Panc1 (cell line): ENCODE measurements around the gene SLC6A6. TPM values are rescaled to one million over a fixed set of nuclear protein-coding genes. Genes with fewer than 3 reads are reported as not detected.
"Not testable (repeated sequence)": the region's sequence is repeated elsewhere in the genome, so short reads cannot be mapped to it uniquely, and the experiment has no call there.

Experiments
- ATAC-seq: fragments of 200-7000 bp; cut with Tn5 transposase; 2 replicates; pipeline ENCODE4 v1.9.1; 2020; ENCODE audit warnings: mild to moderate bottlenecking, moderate library complexity
- BruUV-seq: library from RNA; stranded (reverse); fragments of 400-500 nt; replicated peaks from 2 replicates; lab custom pipeline; 2021; lab: Mats Ljungman, UMichigan
- CTCF ChIA-PET: fragments of 300-600 bp; sonication (Branson Sonifier 250); formaldehyde crosslinking; loops from one replicate; lab custom pipeline; 2022; ENCODE audit warnings: antibody characterized with exemption; lab: Charles Lee
- POLR2A ChIA-PET: fragments of 300-600 bp; sonication (Branson Sonifier 250); formaldehyde crosslinking; loops from one replicate; lab custom pipeline; 2022; ENCODE audit warnings: antibody characterized with exemption; lab: Charles Lee
- DNase-seq: peaks from one replicate; pipeline ENCODE4 v3.0.0-alpha.2; 2010; ENCODE audit warnings: low read depth, low spot score
- H3K27ac ChIP-seq: 2 replicates; pipeline ENCODE4 v1.5.1; 2011; ENCODE audit warnings: mild to moderate bottlenecking, low read length, inconsistent platforms
- H3K27me3 ChIP-seq: fragments of 200-500 bp; sonication (Bioruptor generic); 2 replicates; pipeline ENCODE4 v1.6.0; 2014; ENCODE audit warnings: low read length, inconsistent platforms; ENCODE audit not compliant: control insufficient read depth, insufficient read depth
- H3K36me3 ChIP-seq: fragments of 200-500 bp; sonication (Bioruptor generic); 2 replicates; pipeline ENCODE4 v1.5.1; 2014; ENCODE audit warnings: inconsistent platforms, mild to moderate bottlenecking, low read length, moderate library complexity; ENCODE audit not compliant: control insufficient read depth, insufficient read depth
- H3K4me1 ChIP-seq: 2 replicates; pipeline ENCODE4 v1.5.1; 2011; ENCODE audit warnings: inconsistent platforms, mild to moderate bottlenecking, low read length, moderate library complexity; ENCODE audit not compliant: control insufficient read depth, insufficient read depth
- H3K4me3 ChIP-seq, 2 experiments: 2 replicates each; pipeline ENCODE4 v1.5.1; 2011 to 2012; ENCODE audit warnings: low read depth in 2 of 2, low read length in 2 of 2, mild to moderate bottlenecking in 2 of 2, inconsistent platforms in 1 of 2, moderate library complexity in 1 of 2
- H3K9me3 ChIP-seq: fragments of 200-500 bp; sonication (Bioruptor generic); 2 replicates; pipeline ENCODE4 v1.5.1; 2014; ENCODE audit warnings: low read depth, mild to moderate bottlenecking, inconsistent platforms, low read length, moderate library complexity; ENCODE audit not compliant: control insufficient read depth, insufficient read depth
- POLR2AphosphoS5 ChIP-seq: IDR thresholded peaks from 2 replicates; pipeline ENCODE4 v1.6.1; 2012; ENCODE audit warnings: mild to moderate bottlenecking, low read depth, low read length, moderate library complexity
- REST ChIP-seq, 2 experiments: IDR thresholded peaks; 2 replicates each; pipeline ENCODE4 v1.6.1; 2011 to 2012; ENCODE audit warnings: low read depth in 2 of 2, control low read depth in 1 of 2, low read length in 1 of 2, mild to moderate bottlenecking in 1 of 2, moderate library complexity in 1 of 2; ENCODE audit not compliant: insufficient read depth in 1 of 2
- SIN3A ChIP-seq: IDR thresholded peaks from 2 replicates; pipeline ENCODE4 v1.6.1; 2012; ENCODE audit warnings: low read depth, mild to moderate bottlenecking, low read length, moderate library complexity, borderline replicate concordance; ENCODE audit not compliant: insufficient read depth
- TCF7L2 ChIP-seq: IDR thresholded peaks from 2 replicates; pipeline ENCODE4 v1.6.1; 2011; ENCODE audit warnings: mild to moderate bottlenecking, low read depth, low read length, inconsistent platforms
- in situ Hi-C: cut with HindIII; loops from 2 replicates; pipeline ENCODE4 v1.10.0; 2016; ENCODE audit warnings: low sequenced_read_pairs, low pct_unique_long_range_greater_than_20kb
- intact Hi-C: fragments of 100-400 bp; cut with micrococcal nuclease; formaldehyde crosslinking; loops from one replicate; pipeline ENCODE4 v1.10.0; 2022; ENCODE audit not compliant: unreplicated experiment
- total RNA-seq: library from RNA; stranded (reverse); gene quantifications from one replicate; pipeline ENCODE4 v1.2.1, GENCODE V29; 2021; ENCODE audit not compliant: unreplicated experiment
- TF ChIP-seq, protein P1 (sequence below): fragments of 450-650 bp; IDR thresholded peaks from 2 replicates; pipeline ENCODE4 v1.5.1; 2017; ENCODE audit warnings: mild to moderate bottlenecking

The SLC6A6 gene
- total RNA-seq, 1 experiment from 2014 or later: 61.0 TPM

DNA sequence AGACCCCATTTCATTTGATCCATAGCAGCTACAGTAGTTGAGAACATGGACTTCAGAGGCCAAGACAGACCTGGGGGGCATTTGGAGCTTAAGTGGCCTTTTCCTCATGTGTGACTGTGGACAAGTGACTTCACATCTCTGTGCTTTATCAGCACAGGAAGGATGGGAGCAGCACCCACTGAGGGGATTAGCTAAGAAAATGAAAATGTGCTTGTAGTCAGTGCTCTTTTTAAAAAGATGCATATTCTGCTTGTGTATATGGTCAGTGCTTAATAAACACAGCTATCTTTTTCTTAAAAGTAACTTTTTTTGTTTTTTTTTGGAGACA, 34.5 kb downstream of the SLC6A6 start:
- BruUV-seq: no TSS peak
- Histone ChIP-seq H3K4me3 (no peak overlapping the region), H3K36me3 (no peaks in the 10 kb centered on the region), H3K9me3 (no peaks in the 10 kb centered on the region), H3K27me3 (no peaks in the 10 kb centered on the region), H3K4me1 (peaks cover 87% of the 10 kb centered on the region), H3K27ac (peak overlapping the region; percentile 50; the same call in 1 of the 2 replicates)
- ChIA-PET POLR2A (interaction anchor here (0.9 kb wide), 1 partner anchor 13 kb away, joined by 3 read pairs; no protein-coding TSS in a partner anchor), CTCF (no interaction called here)
- in situ Hi-C loops (no loop called here), intact Hi-C loops (no loop called here)
- TF ChIP-seq REST (IDR thresholded peaks at IDR 0.05; ENCODE audit: insufficient read depth in 1 of 2, low read depth in 2 of 2, low read length in 1 of 2): no peak
- TF ChIP-seq TCF7L2: no peak
- no peak for TF ChIP-seq POLR2AphosphoS5
- TF ChIP-seq, protein P1, sequence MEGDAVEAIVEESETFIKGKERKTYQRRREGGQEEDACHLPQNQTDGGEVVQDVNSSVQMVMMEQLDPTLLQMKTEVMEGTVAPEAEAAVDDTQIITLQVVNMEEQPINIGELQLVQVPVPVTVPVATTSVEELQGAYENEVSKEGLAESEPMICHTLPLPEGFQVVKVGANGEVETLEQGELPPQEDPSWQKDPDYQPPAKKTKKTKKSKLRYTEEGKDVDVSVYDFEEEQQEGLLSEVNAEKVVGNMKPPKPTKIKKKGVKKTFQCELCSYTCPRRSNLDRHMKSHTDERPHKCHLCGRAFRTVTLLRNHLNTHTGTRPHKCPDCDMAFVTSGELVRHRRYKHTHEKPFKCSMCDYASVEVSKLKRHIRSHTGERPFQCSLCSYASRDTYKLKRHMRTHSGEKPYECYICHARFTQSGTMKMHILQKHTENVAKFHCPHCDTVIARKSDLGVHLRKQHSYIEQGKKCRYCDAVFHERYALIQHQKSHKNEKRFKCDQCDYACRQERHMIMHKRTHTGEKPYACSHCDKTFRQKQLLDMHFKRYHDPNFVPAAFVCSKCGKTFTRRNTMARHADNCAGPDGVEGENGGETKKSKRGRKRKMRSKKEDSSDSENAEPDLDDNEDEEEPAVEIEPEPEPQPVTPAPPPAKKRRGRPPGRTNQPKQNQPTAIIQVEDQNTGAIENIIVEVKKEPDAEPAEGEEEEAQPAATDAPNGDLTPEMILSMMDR: no peak
- no peak for TF ChIP-seq SIN3A
- ATAC-seq (no peak), DNase-seq (no peak)

DNA sequence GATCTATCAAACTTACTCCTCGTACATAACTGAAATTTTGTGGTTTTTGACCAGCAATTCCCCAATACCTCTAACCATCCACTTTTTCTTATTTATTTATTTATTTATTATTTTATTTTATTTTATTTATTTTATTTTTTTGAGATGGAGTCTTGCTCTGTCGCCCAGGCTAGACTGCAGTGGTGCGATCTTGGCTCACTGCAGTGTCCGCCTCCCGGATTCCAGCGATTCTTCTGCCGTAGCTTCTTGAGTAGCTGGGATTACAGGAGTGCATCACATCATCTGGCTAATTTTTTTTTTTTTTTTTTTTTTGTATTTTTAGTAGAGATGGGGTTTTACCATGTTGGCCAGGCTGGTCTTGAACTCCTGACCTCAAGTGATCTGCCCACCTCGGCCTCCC, 35.3 kb downstream of the SLC6A6 start:
- not testable (repeated sequence) for BruUV-seq

DNA sequence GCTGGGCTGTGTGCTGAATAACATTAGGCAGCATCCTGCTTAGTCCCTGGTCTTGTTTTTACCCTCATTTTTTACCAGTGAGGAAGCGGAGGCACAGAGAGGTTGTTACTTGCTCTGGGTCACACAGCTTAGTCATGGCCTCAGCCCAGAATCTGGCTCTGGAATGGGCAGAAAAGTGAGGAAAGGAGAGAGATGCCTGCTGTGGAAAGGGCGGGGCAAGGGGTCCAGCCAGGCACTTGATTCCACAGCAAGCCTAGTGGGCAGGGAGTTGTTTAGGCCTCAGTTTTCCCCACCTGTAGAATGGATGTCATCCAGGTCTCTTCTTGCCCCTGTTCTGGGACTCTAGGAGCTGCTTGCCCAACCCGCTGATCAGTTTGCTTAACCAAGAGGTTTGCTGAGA, 35.9 kb downstream of the SLC6A6 start:
- in situ Hi-C loops (no loop called here), intact Hi-C loops (no loop called here)
- Histone ChIP-seq H3K36me3 (no peaks in the 10 kb centered on the region; the same call in 1 of the 2 replicates), H3K9me3 (no peaks in the 10 kb centered on the region), H3K27me3 (no peaks in the 10 kb centered on the region), H3K4me3 (no peak overlapping the region), H3K4me1 (peaks cover 77% of the 10 kb centered on the region), H3K27ac (peak overlapping the region; percentile 59)
- TF ChIP-seq POLR2AphosphoS5 (no peak), TCF7L2 (no peak), REST (IDR thresholded peaks at IDR 0.05; ENCODE audit: insufficient read depth in 1 of 2, low read depth in 2 of 2, low read length in 1 of 2) (no peak), SIN3A (no peak)
- TF ChIP-seq, protein P1: no peak
- DNase-seq: no peak
- POLR2A ChIA-PET: no interaction called here
- CTCF ChIA-PET: no interaction called here
- no TSS peak for BruUV-seq
- no peak for ATAC-seq

More for the DNA sequence above, 35.3 kb downstream of the SLC6A6 start:
- in situ Hi-C loops, DNase-seq, ATAC-seq, H3K36me3 ChIP-seq, H3K9me3 ChIP-seq, CTCF ChIA-PET, H3K27ac ChIP-seq, H3K27me3 ChIP-seq, H3K4me3 ChIP-seq, intact Hi-C loops, POLR2A ChIA-PET: not testable (repeated sequence)
- peaks cover 82% of the 10 kb centered on the region for H3K4me1 ChIP-seq
